ENCODE results near the gene RAB40B.

GRCh38 chr17:82619641-82620040, 78.9 kb downstream of the RAB40B start:
- TF ChIP-seq TAF1 (IDR thresholded peaks at IDR 0.05; ENCODE audit: low read depth, low read length) (no peak), POLR2A (IDR thresholded peaks at IDR 0.05; ENCODE audit: low read depth, low read length) (no peak), POLR2AphosphoS5 (IDR thresholded peaks at IDR 0.05; ENCODE audit: low read depth, low read length) (no peak)

Measured in GM12891 (cell line).